Motor neuron (in vitro differentiated cells): ENCODE results near the gene SPAAR. TPM values are rescaled to one million over a fixed set of nuclear protein-coding genes. Genes with fewer than 3 reads are reported as not detected.

Source experiments
- ATAC-seq, 8 experiments: fragments of 200-7000 bp; cut with Tn5 transposase; replicated peaks in 6 of 8; 2 replicates each; pipeline ENCODE4 v1.8.0; 2021; ENCODE audit warnings: mild to moderate bottlenecking in 8 of 8, moderate library complexity in 8 of 8
- H3K27ac ChIP-seq, 2 donors: fragments of 250-450 bp; sonication (Bioruptor Pico); 2 replicates each; pipeline ENCODE4 v1.9.0; 2021; ENCODE audit warnings: antibody characterized with exemption in 2 of 2, mild to moderate bottlenecking in 2 of 2, moderate library complexity in 1 of 2
- H3K4me1 ChIP-seq, 2 donors: fragments of 250-450 bp; sonication (Bioruptor Pico); replicated peaks in 1 of 2; 2 replicates each; pipeline ENCODE4 v1.6.1; 2021; ENCODE audit warnings: antibody characterized with exemption in 2 of 2, mild to moderate bottlenecking in 2 of 2, moderate library complexity in 1 of 2
- H3K4me3 ChIP-seq, 5 donors: fragments of 250-450 bp; sonication (Bioruptor Pico); 2 replicates each; pipeline ENCODE4 v1.9.0; 2021; ENCODE audit warnings: antibody characterized with exemption in 5 of 5, mild to moderate bottlenecking in 5 of 5, moderate library complexity in 4 of 5
- WGBS, 10 experiments: fragments of 450-650 bp; shearing (Covaris generic); methylation state at CpG; one replicate each; pipeline ENCODE4 v1.0.0; 2022; 5-methylcytosine and 5-hydroxymethylcytosine counted together
- in situ Hi-C, 9 experiments: fragments of 400-800 bp; cut with MboI; loops; one replicate each; pipeline ENCODE4 v1.15.0; 2021; ENCODE audit warnings: low sequenced_read_pairs in 9 of 9, low pct_unique_long_range_greater_than_20kb in 2 of 9; ENCODE audit not compliant: unreplicated experiment in 9 of 9
- total RNA-seq, 8 experiments: library from RNA; unstranded; fragments of 300-600 nt; gene quantifications; 2 replicates each; pipeline versions ENCODE4 v1.2.3 to v1.2.4, GENCODE V29; 2022

The SPAAR gene
- total RNA-seq, 8 experiments from 2014 or later: 0.11 to 0.91 (median 0.25) TPM; not detected in 3

DNA sequence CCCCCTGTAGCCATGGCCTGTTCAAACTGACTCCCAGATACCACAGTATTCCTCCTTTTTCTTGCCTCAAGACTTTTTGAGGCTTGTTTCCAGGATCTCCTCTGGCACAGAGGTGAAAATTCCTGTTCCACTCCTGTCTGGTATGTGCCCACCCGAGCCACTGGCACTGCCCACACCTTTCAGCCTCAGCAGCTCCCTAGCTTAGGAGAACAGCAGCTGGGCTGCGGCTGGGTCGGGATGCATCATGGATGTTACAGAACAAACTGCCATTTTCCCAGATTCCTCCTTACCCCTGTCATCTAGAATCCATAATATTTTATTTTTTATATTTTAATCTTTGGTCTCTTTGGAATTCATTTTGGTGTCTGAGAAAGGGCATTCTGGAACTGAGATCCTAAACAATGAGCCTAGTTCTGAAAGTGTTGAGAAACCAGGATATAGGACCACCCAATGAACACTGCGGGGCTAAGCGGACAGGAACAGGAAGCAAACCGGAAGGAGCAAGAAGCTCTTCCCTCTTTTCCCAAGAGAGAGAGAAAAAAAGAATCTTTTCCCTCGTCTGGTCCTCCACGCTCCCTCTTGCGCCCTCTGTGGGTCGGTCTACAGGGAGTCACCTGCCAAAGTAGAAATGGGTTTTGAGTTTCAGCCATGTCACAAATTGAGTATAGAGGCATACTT is 36.2 kb downstream of the SPAAR start:
- WGBS, 10 experiments: 0 to 53% (median 25%) methylated on average over 1 to 10 of the region's 10 CpGs
- Histone ChIP-seq H3K27ac (no peak overlapping the region), H3K4me1 (peaks cover 3 to 4% of the 10 kb centered on the region in 2 donors), H3K4me3 (peak overlapping the region in 2 of 5 donors; percentile 16 to 18)
- in situ Hi-C loops: no loop called here
- ATAC-seq: peak; percentile 29 to 97 (median 78)

DNA sequence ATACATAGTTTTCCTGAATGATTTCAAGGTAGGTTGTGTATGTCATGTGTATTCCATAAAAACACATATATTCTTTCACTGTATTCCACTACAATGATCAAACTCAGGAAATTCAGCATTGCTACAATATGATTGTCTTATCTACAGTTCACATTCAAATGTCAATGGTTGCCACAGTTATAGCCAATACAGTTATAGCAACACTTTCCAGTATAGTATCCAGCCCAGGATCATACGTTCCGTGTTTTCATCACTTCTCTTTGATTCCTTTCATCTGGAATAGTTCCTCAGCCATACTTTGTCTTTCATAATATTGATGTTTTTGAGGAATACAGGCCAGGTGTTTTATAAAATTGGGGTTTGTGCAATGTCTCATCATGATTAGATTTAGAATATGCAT is 39.2 kb downstream of the SPAAR start:
- in situ Hi-C loops: no loop called here
- Histone ChIP-seq H3K4me3 (no peak overlapping the region), H3K27ac (no peak overlapping the region), H3K4me1 (peaks cover 3 to 4% of the 10 kb centered on the region in 2 donors)
- 80 to 100% (median 90%) methylated on average over 2 of the region's 2 CpGs; no CpG with 5 or more reads in 3 of the 10 experiments for WGBS, 10 experiments
- no peak for ATAC-seq

DNA sequence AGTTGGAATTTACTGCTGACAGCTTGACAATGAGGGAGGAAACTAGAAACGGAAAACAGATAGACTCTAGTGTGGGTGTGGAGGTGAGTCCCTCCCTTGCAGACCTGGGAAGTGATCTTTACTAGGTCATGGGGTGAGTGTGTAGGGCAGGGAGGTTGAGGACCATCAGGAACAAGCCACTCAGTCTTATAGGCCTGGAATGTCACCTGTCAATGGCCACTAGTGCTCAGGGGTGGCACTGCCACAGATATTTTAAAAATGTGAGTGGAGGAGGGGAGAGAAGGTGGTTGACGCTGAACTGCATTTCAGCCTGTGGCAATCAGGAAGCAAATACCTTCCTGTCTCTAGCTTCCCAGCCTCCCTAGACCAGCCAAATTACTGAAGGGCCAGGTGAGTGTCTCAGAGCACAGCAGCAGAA is 39.6 kb downstream of the SPAAR start:
- WGBS, 10 experiments: 37 to 59% (median 50%) methylated on average over 1 to 2 of the region's 2 CpGs; no CpG with 5 or more reads in 4 of the 10 experiments
- ATAC-seq: no peak
- in situ Hi-C loops: no loop called here

DNA sequence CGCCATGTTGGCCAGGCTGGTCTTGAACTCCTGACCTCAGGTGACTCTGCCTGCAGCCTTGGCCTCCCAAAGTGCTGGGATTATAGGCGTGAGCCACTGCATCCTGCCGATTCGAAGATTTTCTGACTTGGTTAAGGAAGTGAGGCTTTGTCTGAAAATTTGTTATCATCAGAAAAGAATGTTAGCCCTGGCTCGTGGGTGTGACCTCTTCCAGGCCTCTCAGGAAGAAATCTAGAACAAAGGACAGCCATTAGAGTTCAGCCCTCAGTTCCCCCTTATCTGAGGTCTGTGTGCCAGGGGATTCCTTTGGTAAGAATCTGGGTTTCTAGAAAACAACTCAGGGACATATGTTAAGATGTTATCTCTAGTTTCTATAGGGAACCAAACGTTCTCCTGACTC is 42.4 kb downstream of the SPAAR start:
- H3K4me3 ChIP-seq: no peak overlapping the region
- ATAC-seq: peak in 1 of 8 experiments; percentile 25
- in situ Hi-C loops: loop anchor here in 3 of 9 experiments (10.0 to 25.0 kb wide), 3 partner anchors 63 to 161 kb away; no protein-coding TSS in a partner anchor
- WGBS, 10 experiments: 17 to 78% (median 34%) methylated on average over 1 to 6 of the region's 6 CpGs
- H3K27ac ChIP-seq: no peak overlapping the region
- no peaks in the 10 kb centered on the region for H3K4me1 ChIP-seq

More for the DNA sequence above, 39.6 kb downstream of the SPAAR start:
- peaks cover 3 to 4% of the 10 kb centered on the region in 2 donors for H3K4me1 ChIP-seq
- no peak overlapping the region for H3K27ac ChIP-seq
- H3K4me3 ChIP-seq: no peak overlapping the region

DNA sequence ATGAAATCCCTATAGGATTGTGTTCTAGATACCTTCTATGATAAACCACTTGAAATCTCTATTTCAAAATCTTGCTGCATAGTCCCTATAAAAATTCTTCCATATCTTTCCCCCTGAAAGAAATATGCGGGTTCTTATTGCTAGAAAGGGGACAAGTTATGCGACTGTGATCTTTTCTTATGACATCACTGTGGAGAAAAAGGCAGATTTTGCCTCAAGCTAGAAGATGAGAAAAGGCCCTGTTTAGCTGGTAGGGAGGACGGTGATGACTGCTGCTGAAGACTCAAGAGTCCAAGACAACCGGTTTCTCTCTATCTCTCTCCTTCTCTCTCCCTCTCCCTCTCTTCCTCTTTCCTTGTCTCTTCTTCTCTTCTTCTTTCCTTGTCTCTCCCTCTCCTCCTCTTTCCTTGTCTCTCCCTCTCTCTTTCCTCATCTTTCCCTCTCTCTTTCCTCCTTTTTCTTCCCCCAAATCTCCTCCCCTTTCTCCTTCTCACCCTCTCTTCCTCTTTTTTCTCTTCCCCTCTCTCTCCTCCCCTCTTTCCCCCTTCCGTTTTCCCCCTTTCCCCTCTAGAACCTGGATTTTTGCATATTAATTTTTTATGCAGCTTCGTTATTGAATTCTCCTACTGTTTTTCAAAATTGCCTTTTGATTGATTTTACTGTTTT is 43.4 kb downstream of the SPAAR start:
- in situ Hi-C loops: loop anchor here in 3 of 9 experiments (10.0 to 25.0 kb wide), 3 partner anchors 62 to 160 kb away; no protein-coding TSS in a partner anchor
- WGBS, 10 experiments: 43 to 79% (median 69%) methylated on average over 3 to 6 of the region's 6 CpGs; no CpG with 5 or more reads in 1 of the 10 experiments

DNA sequence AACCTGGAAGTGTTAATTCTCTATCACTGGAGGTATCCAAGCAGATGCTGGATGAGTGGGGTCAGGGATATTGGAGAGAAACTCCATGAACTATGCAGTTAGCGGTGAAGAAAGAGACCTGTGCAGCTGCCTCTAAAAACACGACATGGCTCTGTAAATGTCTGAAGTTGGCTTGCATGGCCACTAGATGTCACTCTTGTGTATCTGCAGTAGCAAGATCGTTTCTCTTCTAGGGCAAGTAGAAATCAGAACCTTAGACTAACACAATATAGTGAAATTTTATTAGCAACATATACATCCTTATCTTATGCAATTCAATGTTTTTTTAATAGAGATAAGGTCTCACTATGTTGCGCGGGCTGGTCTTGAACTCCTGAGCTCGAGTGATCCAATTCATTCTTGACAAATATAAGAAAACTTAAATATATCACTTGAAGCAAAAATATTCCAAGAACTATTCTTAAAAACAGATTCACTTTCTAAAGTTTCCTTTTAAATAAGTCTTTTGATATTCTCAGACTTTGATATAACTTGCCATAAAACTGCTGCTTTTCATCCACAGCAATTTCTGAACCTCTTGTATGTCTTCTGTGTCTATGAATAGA is 45.8 kb downstream of the SPAAR start:
- no peak overlapping the region for H3K27ac ChIP-seq
- H3K4me1 ChIP-seq: no peaks in the 10 kb centered on the region
- WGBS, 10 experiments: 0 to 31% (median 7%) methylated on average over 2 to 6 of the region's 6 CpGs
- ATAC-seq: peak; percentile 60 to 96 (median 82)
- in situ Hi-C loops: loop anchor here in 3 of 9 experiments (10.0 to 25.0 kb wide), 3 partner anchors 60 to 157 kb away; no protein-coding TSS in a partner anchor
- no peak overlapping the region for H3K4me3 ChIP-seq

More for the DNA sequence above, 43.4 kb downstream of the SPAAR start:
- Histone ChIP-seq H3K27ac (no peak overlapping the region), H3K4me3 (no peak overlapping the region), H3K4me1 (no peaks in the 10 kb centered on the region)
- ATAC-seq: peak in 1 of 8 experiments; percentile 44

DNA sequence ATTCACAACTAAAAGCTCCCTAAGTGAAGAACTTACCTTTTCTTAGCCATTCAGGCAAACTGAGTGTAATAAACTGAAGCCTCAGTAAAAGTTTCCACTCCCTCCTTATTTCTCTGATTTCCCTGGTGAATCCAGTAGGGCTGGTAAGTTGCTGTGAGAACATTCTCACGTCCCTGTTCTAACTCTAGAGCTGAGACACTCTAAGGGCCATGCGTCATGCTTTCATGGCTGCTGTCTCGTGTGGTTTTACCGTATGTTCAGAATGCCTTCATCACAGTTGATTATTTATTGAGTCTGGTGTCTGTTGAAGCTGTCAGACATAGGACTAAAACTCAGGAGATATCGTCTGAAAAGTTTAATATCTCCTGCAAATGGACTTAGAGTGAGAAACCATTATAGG is 47.4 kb downstream of the SPAAR start:
- H3K4me3 ChIP-seq: no peak overlapping the region
- H3K27ac ChIP-seq: no peak overlapping the region
- no peaks in the 10 kb centered on the region for H3K4me1 ChIP-seq
- no peak for ATAC-seq
- in situ Hi-C loops: loop anchor here in 3 of 9 experiments (10.0 to 25.0 kb wide), 3 partner anchors 58 to 156 kb away; no protein-coding TSS in a partner anchor
- WGBS, 10 experiments: 68 to 97% (median 83%) methylated on average over 3 to 5 of the region's 5 CpGs; no CpG with 5 or more reads in 4 of the 10 experiments

DNA sequence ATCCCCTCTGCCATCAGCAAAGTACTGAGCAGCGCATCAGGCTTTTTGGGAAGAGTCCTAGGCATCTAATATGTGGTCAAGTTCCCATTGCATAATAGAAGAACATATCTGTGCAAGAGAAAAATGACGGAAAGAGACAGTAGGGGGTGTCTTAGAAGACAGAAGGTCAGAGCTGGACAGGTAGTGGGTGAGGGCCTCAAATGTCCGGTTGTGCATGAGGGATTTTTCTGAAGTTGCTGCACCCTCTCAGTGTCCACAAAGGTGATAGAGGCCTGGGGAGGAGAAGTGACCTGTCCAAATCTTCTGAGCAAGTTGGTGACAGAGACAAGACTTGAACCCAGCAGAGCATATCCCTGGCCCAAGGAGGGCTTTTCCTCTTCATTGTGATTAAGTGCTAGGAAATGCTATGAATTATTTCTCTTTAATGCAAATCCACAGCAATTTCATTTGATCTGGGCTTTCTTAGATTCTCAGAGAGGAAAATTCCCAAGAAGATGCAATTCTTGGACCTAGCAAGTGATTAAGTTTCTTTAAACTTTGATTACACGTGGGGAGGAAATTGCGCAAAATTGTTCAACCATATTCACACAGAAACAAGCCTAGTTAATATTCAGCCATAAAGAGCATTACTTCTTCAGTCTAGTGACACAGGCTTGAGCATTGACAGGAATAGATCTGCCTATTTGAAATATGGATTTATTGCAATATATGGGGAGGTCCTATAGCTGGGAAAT is 49.0 kb downstream of the SPAAR start, which contains the start of gene OR2S2:
OR2S2 (minus strand) TSS at position 51 of the 734 bp plus-strand sequence. CDS start 56 bp downstream, outside the sequence.
- ATAC-seq: no peak
- H3K4me3 ChIP-seq: no peak within 1 kb of the TSS
- in situ Hi-C loops: loop anchor here in 3 of 9 experiments (10.0 to 25.0 kb wide), 3 partner anchors 57 to 154 kb away; no protein-coding TSS in a partner anchor
- H3K4me1 ChIP-seq: no peaks in the 10 kb centered on the region
- no peak within 1 kb of the TSS for H3K27ac ChIP-seq
- WGBS, 10 experiments: 70 to 100% (median 93%) methylated on average over 2 to 5 of the region's 5 CpGs; no CpG with 5 or more reads in 1 of the 10 experiments

DNA sequence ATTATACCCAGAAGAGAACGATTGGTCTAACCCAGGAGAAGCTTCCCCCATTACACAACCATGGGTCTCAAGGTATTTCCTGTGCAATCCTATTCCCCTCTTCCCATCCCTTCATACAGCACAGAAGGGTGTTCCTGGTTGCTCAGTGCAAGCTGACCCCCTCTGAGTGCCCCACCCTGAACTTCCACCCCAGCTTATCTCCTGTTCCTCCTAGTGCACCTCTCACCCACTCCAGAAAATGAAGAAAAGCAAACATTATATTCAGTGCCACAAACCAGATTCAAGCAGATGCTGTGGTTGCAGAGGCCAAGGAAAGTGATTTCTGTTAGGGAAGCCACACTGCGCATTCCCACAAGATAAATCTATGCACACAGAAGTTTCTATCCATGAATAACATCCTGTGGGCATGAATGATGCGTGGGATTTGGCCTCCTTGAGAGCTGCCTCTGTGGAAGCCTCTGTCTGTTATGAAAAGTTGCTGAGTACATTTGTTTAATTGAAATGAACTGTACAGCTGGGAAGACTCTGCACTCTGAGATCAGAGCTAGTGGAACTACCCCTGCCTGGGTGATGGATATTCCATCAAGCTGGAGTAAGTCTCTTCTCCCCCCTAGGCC is 50.9 kb downstream of the SPAAR start:
- peak in 1 of 8 experiments; percentile 22 for ATAC-seq

More for the DNA sequence above, 50.9 kb downstream of the SPAAR start:
- H3K4me3 ChIP-seq: no peak overlapping the region
- in situ Hi-C loops: loop anchor here in 1 of 9 experiments (25.0 kb wide), 1 partner anchor 152 kb away; no protein-coding TSS in a partner anchor
- H3K27ac ChIP-seq: no peak overlapping the region
- H3K4me1 ChIP-seq: no peaks in the 10 kb centered on the region
- 0 to 75% (median 30%) methylated on average over 1 to 2 of the region's 3 CpGs; no CpG with 5 or more reads in 4 of the 10 experiments for WGBS, 10 experiments
